K562 (cell line): ENCODE results near the gene SH2D7. TPM values are rescaled to one million over a fixed set of nuclear protein-coding genes. Genes with fewer than 3 reads are reported as not detected.

Experiments used
- BRD4 ChIP-seq: fragments of 200-600 bp; sonication (generic); IDR thresholded peaks from 2 replicates; pipeline ENCODE4 v1.6.1; 2017; ENCODE audit warnings: inconsistent platforms
- FOXK1 ChIP-seq: sonication (generic); formaldehyde crosslinking; IDR thresholded peaks from 2 replicates; pipeline ENCODE4 v1.8.0; 2022; ENCODE audit warnings: missing genetic modification reagents, mild to moderate bottlenecking, borderline replicate concordance
- HMG20B ChIP-seq: fragments of 250-450 bp; sonication (Bioruptor Pico); IDR thresholded peaks from 2 replicates; pipeline ENCODE4 v1.5.0; 2021; ENCODE audit warnings: mild to moderate bottlenecking
- SNIP1 ChIP-seq: fragments of 450-650 bp; IDR thresholded peaks from 2 replicates; pipeline ENCODE4 v1.7.1; 2017; ENCODE audit warnings: low read depth, mild to moderate bottlenecking
- TAF7 ChIP-seq: fragments of 450-650 bp; IDR thresholded peaks from 2 replicates; pipeline ENCODE4 v1.6.1; 2016; ENCODE audit warnings: missing genetic modification characterization, missing compliant biosample characterization
- ZNF431 ChIP-seq: sonication (generic); formaldehyde crosslinking; IDR thresholded peaks from 2 replicates; pipeline ENCODE4 v1.8.0; 2022; ENCODE audit warnings: mild to moderate bottlenecking, missing genetic modification reagents
- polyA plus RNA-seq, 8 experiments: library from polyadenylated mRNA; depleted of rRNA in 4 of 8; stranded (reverse) in 5 of 8; unstranded in 3 of 8; fragments of >200 nt; fragmentation: Nextera tagmentation in 2 of 8; fragmentation: Illumina TruSeq in 1 of 8; extraction: Ambion mirVana in 2 of 8; extraction: Trizol in 1 of 8; gene quantifications; 2 replicates each; pipeline versions ENCODE4 v1.2.1 to v1.2.3, GENCODE V29; 2011 to 2014; ENCODE audit warnings: inconsistent platforms in 1 of 8, missing spikeins in 1 of 8
- total RNA-seq, 7 experiments: library from RNA; depleted of rRNA in 6 of 7; stranded (reverse); fragments of >200 nt in 6 of 7; fragmentation: Illumina TruSeq in 2 of 7; extraction: Trizol in 2 of 7; gene quantifications; 2 replicates each; pipeline versions ENCODE4 v1.2.1 to v1.2.3, GENCODE V29; 2011 to 2021; ENCODE audit warnings: low replicate concordance in 1 of 7
- TF ChIP-seq, protein P1 (sequence below): fragments of 450-650 bp; IDR thresholded peaks from 2 replicates; pipeline ENCODE4 v1.6.1; 2018; ENCODE audit not compliant: partially characterized antibody
- TF ChIP-seq, protein P2 (sequence below): sonication (generic); formaldehyde crosslinking; IDR thresholded peaks from 2 replicates; pipeline ENCODE4 v1.9.0; 2022; ENCODE audit warnings: mild to moderate bottlenecking, missing genetic modification reagents
- TF ChIP-seq, protein P3 (sequence below): fragments of 450-650 bp; formaldehyde crosslinking; IDR thresholded peaks from 2 replicates; pipeline ENCODE4 v1.4.0; 2022; ENCODE audit warnings: missing genetic modification characterization
- TF ChIP-seq, protein P4 (sequence below): sonication (generic); formaldehyde crosslinking; IDR thresholded peaks from 2 replicates; pipeline ENCODE4 v1.8.1; 2022; ENCODE audit warnings: missing genetic modification reagents
- TF ChIP-seq, protein P5 (sequence below): IDR thresholded peaks from 3 replicates; pipeline ENCODE4 v1.6.1; 2011; ENCODE audit warnings: borderline replicate concordance, mild to moderate bottlenecking, moderate library complexity; ENCODE audit not compliant: insufficient read length; ENCODE audit errors: extremely low read depth
- TF ChIP-seq, protein P6 (sequence below), 2 experiments: fragments of 450-650 bp in 1 of 2; sonication (generic) in 1 of 2; formaldehyde crosslinking in 1 of 2; IDR thresholded peaks in 1 of 2; conservative IDR thresholded peaks in 1 of 2; 2 replicates each; pipeline versions ENCODE4 v1.6.1 to v1.8.1; 2016 to 2023; ENCODE audit warnings: mild to moderate bottlenecking in 2 of 2, moderate library complexity in 2 of 2, inconsistent platforms in 1 of 2, missing genetic modification reagents in 1 of 2

The SH2D7 gene
- total and polyA plus RNA-seq, 9 of the 15 experiments (the other 6 are each of a cell fraction or from before 2014, with no cell fraction given) = not detected

DNA sequence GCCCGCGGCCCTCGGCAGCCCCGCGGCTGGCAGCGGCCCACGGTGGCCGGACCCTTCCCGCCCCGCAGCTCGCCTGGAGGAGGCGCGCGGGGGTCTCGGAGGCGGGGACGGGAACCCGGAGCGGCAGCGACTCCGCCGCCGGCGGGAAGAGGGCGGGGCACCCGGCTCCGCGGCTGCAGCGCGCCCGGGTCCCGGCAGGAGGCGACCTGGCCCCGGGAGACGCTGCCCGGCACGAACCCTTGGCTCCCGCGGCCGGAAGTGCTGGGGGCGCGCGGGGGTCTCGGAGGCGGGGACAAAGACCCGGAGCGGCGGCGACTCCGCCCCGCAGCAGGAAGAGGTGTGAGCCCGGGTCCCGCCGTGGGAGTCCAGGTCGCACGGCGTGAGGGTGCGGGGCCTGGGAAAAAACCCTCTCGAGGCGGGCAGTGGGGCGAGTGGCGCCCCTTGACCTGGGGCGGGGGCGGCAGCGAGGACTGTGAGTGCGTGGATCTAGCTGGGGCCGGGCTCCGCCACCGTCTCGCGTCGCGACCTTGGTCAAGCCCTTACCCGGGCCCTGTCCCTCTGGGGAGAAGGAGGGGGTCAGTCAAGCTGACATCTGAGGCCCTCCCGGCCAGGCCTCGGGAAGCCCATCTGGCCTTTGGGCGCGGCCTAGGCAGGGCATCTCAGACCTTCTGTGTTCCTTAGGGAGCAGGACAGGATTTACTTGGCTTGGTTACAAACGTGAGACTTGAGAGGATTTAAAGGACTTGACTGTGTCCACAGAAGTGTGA lies 39.1 kb downstream of the SH2D7 start, which contains the start of gene CIB2 (continued):
- TF ChIP-seq BRD4 (no peak), FOXK1 (CRISPR knock-in tag) (no peak), SNIP1 (no peak), TAF7 (tag) (no peak), ZNF431 (CRISPR knock-in tag) (no peak), HMG20B (CRISPR knock-in tag) (no peak)
- TF ChIP-seq, protein P1, sequence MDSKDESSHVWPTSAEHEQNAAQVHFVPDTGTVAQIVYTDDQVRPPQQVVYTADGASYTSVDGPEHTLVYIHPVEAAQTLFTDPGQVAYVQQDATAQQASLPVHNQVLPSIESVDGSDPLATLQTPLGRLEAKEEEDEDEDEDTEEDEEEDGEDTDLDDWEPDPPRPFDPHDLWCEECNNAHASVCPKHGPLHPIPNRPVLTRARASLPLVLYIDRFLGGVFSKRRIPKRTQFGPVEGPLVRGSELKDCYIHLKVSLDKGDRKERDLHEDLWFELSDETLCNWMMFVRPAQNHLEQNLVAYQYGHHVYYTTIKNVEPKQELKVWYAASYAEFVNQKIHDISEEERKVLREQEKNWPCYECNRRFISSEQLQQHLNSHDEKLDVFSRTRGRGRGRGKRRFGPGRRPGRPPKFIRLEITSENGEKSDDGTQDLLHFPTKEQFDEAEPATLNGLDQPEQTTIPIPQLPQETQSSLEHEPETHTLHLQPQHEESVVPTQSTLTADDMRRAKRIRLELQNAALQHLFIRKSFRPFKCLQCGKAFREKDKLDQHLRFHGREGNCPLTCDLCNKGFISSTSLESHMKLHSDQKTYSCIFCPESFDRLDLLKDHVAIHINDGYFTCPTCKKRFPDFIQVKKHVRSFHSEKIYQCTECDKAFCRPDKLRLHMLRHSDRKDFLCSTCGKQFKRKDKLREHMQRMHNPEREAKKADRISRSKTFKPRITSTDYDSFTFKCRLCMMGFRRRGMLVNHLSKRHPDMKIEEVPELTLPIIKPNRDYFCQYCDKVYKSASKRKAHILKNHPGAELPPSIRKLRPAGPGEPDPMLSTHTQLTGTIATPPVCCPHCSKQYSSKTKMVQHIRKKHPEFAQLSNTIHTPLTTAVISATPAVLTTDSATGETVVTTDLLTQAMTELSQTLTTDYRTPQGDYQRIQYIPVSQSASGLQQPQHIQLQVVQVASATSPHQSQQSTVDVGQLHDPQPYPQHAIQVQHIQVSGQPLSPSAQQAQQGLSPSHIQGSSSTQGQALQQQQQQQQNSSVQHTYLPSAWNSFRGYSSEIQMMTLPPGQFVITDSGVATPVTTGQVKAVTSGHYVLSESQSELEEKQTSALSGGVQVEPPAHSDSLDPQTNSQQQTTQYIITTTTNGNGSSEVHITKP = no peak
- TF ChIP-seq, protein P2, sequence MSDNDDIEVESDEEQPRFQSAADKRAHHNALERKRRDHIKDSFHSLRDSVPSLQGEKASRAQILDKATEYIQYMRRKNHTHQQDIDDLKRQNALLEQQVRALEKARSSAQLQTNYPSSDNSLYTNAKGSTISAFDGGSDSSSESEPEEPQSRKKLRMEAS (CRISPR knock-in tag) = peak; percentile 36; the same call in 1 of the 2 replicates
- TF ChIP-seq, protein P3, sequence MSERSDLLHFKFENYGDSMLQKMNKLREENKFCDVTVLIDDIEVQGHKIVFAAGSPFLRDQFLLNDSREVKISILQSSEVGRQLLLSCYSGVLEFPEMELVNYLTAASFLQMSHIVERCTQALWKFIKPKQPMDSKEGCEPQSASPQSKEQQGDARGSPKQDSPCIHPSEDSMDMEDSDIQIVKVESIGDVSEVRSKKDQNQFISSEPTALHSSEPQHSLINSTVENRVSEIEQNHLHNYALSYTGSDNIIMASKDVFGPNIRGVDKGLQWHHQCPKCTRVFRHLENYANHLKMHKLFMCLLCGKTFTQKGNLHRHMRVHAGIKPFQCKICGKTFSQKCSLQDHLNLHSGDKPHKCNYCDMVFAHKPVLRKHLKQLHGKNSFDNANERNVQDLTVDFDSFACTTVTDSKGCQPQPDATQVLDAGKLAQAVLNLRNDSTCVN (CRISPR knock-in tag) = no peak
- TF ChIP-seq, protein P4, sequence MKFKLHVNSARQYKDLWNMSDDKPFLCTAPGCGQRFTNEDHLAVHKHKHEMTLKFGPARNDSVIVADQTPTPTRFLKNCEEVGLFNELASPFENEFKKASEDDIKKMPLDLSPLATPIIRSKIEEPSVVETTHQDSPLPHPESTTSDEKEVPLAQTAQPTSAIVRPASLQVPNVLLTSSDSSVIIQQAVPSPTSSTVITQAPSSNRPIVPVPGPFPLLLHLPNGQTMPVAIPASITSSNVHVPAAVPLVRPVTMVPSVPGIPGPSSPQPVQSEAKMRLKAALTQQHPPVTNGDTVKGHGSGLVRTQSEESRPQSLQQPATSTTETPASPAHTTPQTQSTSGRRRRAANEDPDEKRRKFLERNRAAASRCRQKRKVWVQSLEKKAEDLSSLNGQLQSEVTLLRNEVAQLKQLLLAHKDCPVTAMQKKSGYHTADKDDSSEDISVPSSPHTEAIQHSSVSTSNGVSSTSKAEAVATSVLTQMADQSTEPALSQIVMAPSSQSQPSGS (CRISPR knock-in tag) = no peak
- TF ChIP-seq, protein P5, sequence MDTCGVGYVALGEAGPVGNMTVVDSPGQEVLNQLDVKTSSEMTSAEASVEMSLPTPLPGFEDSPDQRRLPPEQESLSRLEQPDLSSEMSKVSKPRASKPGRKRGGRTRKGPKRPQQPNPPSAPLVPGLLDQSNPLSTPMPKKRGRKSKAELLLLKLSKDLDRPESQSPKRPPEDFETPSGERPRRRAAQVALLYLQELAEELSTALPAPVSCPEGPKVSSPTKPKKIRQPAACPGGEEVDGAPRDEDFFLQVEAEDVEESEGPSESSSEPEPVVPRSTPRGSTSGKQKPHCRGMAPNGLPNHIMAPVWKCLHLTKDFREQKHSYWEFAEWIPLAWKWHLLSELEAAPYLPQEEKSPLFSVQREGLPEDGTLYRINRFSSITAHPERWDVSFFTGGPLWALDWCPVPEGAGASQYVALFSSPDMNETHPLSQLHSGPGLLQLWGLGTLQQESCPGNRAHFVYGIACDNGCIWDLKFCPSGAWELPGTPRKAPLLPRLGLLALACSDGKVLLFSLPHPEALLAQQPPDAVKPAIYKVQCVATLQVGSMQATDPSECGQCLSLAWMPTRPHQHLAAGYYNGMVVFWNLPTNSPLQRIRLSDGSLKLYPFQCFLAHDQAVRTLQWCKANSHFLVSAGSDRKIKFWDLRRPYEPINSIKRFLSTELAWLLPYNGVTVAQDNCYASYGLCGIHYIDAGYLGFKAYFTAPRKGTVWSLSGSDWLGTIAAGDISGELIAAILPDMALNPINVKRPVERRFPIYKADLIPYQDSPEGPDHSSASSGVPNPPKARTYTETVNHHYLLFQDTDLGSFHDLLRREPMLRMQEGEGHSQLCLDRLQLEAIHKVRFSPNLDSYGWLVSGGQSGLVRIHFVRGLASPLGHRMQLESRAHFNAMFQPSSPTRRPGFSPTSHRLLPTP = peak; percentile 4
- TF ChIP-seq, protein P6, sequence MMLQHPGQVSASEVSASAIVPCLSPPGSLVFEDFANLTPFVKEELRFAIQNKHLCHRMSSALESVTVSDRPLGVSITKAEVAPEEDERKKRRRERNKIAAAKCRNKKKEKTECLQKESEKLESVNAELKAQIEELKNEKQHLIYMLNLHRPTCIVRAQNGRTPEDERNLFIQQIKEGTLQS (IDR thresholded peaks at IDR 0.05) = no peak
- TF ChIP-seq, protein P6 (CRISPR knock-in tag; conservative IDR thresholded peaks at IDR 0.05) = no peak
